Forelimb muscle (tissue), 1 donor: ENCODE results near the gene CTSG. TPM values are rescaled to one million over a fixed set of nuclear protein-coding genes. Genes with fewer than 3 reads are reported as not detected.
"Not testable (repeated sequence)": the region's sequence is repeated elsewhere in the genome, so short reads cannot be mapped to it uniquely, and the experiment has no call there.

ENCODE experiments used
- DNase-seq: peaks from one replicate; pipeline ENCODE4 v3.0.0-alpha.2; 2013; ENCODE audit warnings: low read depth
- polyA plus RNA-seq: library from polyadenylated mRNA; unstranded; fragments of 120-200 nt; gene quantifications from one replicate; pipeline ENCODE4 v1.2.1, GENCODE V29; 2013; ENCODE audit not compliant: insufficient read length

Gene CTSG
- polyA plus RNA-seq, 1 donor, result 2.5 TPM

GRCh38 chr14:24542346-24542936 is 33.6 kb downstream of the CTSG start:
- DNase-seq, result no peak

GRCh38 chr14:24535737-24536136 is 40.3 kb downstream of the CTSG start:
- no peak for DNase-seq

- DNase-seq, result no peak
Observed at GRCh38 chr14:24534286-24534685, 41.8 kb downstream of the CTSG start.

GRCh38 chr14:24525877-24526620 is 50.0 kb downstream of the CTSG start:
- DNase-seq, result not testable (repeated sequence)

Other genes with a start within 250 kb of the CTSG start
- 15.2 TPM for gene ADCY4, start 241.2 kb downstream of the CTSG start, polyA plus RNA-seq
- gene RIPK3, start 236.3 kb downstream of the CTSG start, polyA plus RNA-seq, result 1.1 TPM
- gene NFATC4, start 208.1 kb downstream of the CTSG start, polyA plus RNA-seq, result 39.2 TPM
- gene NYNRIN, start 177.2 kb downstream of the CTSG start, polyA plus RNA-seq, result 23.1 TPM
- gene CBLN3, start 146.6 kb downstream of the CTSG start, polyA plus RNA-seq, result 2.4 TPM
- gene KHNYN, start 146.3 kb downstream of the CTSG start, polyA plus RNA-seq, result 38.1 TPM
- gene SDR39U1, start 133.5 kb downstream of the CTSG start, polyA plus RNA-seq, result 54.1 TPM
- gene CMA1, start 68.0 kb downstream of the CTSG start, polyA plus RNA-seq, result not detected
- not detected for gene GZMH, start 33.4 kb upstream of the CTSG start, polyA plus RNA-seq
- gene GZMB, start 57.9 kb upstream of the CTSG start, polyA plus RNA-seq, result not detected